Right renal pelvis (tissue), 4 donors: ENCODE measurements around the gene KRTAP4-12. TPM values are rescaled to one million over a fixed set of nuclear protein-coding genes. Genes with fewer than 3 reads are reported as not detected.
"Not testable (repeated sequence)": the region's sequence is repeated elsewhere in the genome, so short reads cannot be mapped to it uniquely, and the experiment has no call there.

Experiments used
- DNase-seq, 4 donors: peaks; one replicate each; pipeline ENCODE4 v3.0.0-alpha.2; 2013; ENCODE audit warnings: low read depth in 4 of 4, low spot score in 3 of 4, missing footprints in 1 of 4
- polyA plus RNA-seq, 4 donors: library from polyadenylated mRNA; unstranded; fragments of 120-200 nt; gene quantifications; one replicate each; pipeline ENCODE4 v1.2.1, GENCODE V29; 2013; ENCODE audit not compliant: insufficient read length in 4 of 4

Gene KRTAP4-12
- polyA plus RNA-seq, 4 donors, result not detected

- DNase-seq, result no peak
Observed at GRCh38 chr17:41098042-41098441, 25.9 kb downstream of the KRTAP4-12 start, which contains the start of gene KRTAP4-8. KRTAP4-8 (minus strand) TSS chr17:41098142; CDS start chr17:41098084, 58 bp downstream.

- no peak for DNase-seq
Observed at GRCh38 chr17:41096055-41096454, 27.9 kb downstream of the KRTAP4-12 start.

GRCh38 chr17:41088760-41089352, 35.1 kb downstream of the KRTAP4-12 start:
- DNase-seq, result not testable (repeated sequence)

- DNase-seq, result not testable (repeated sequence)
Observed at GRCh38 chr17:41084100-41084856, 39.7 kb downstream of the KRTAP4-12 start, which contains the start of gene KRTAP4-7. KRTAP4-7 (plus strand) TSS chr17:41084150; CDS start chr17:41084207, 57 bp downstream.

GRCh38 chr17:41083427-41083826, 40.6 kb downstream of the KRTAP4-12 start:
- DNase-seq, result not testable (repeated sequence)

- DNase-seq, result no peak
Observed at GRCh38 chr17:41082626-41083025, 41.4 kb downstream of the KRTAP4-12 start.

- DNase-seq, result no peak
Observed at GRCh38 chr17:41076788-41077187, 47.2 kb downstream of the KRTAP4-12 start.

- no peak for DNase-seq
Observed at GRCh38 chr17:41073676-41074075, 50.3 kb downstream of the KRTAP4-12 start.

Other genes starting within 250 kb of the KRTAP4-12 start
- gene KRT20, start 238.9 kb downstream of the KRTAP4-12 start, polyA plus RNA-seq, result under 1 TPM in 3 of 4 donors, not detected in 1; 0.08 to 1.00 (median 0.77) TPM
- gene KRT23, start 186.5 kb downstream of the KRTAP4-12 start, polyA plus RNA-seq, result 1 to 10 TPM in 3 of 4 donors, under 1 TPM in 1; 0.66 to 2.4 (median 1.8) TPM
- gene KRT39, start 157.2 kb downstream of the KRTAP4-12 start, polyA plus RNA-seq, result not detected
- under 1 TPM in 1 of 4 donors, not detected in 3; 0.03 TPM for gene KRT40, start 139.9 kb downstream of the KRTAP4-12 start, polyA plus RNA-seq
- not detected for gene KRTAP3-3, start 130.0 kb downstream of the KRTAP4-12 start, polyA plus RNA-seq
- gene KRTAP3-2, start 124.3 kb downstream of the KRTAP4-12 start, polyA plus RNA-seq, result not detected
- not detected for gene KRTAP3-1, start 115.1 kb downstream of the KRTAP4-12 start, polyA plus RNA-seq
- not detected for gene KRTAP1-5, start 97.0 kb downstream of the KRTAP4-12 start, polyA plus RNA-seq
- gene KRTAP1-4, start 94.0 kb downstream of the KRTAP4-12 start, polyA plus RNA-seq, result not detected
- gene KRTAP1-3, start 89.3 kb downstream of the KRTAP4-12 start, polyA plus RNA-seq, result not detected
- not detected for gene KRTAP1-1, start 82.7 kb downstream of the KRTAP4-12 start, polyA plus RNA-seq
- gene KRTAP2-1, start 76.9 kb downstream of the KRTAP4-12 start, polyA plus RNA-seq, result not detected
- gene KRTAP2-2, start 69.0 kb downstream of the KRTAP4-12 start, polyA plus RNA-seq, result not detected
- gene KRTAP2-3, start 64.1 kb downstream of the KRTAP4-12 start, polyA plus RNA-seq, result not detected
- gene KRTAP2-4, start 58.3 kb downstream of the KRTAP4-12 start, polyA plus RNA-seq, result not detected
- gene KRTAP4-7, start 40.0 kb downstream of the KRTAP4-12 start, polyA plus RNA-seq, result not detected
- gene KRTAP4-8, start 26.0 kb downstream of the KRTAP4-12 start, polyA plus RNA-seq, result not detected
- not detected for gene KRTAP4-16, start 22.0 kb downstream of the KRTAP4-12 start, polyA plus RNA-seq
- gene KRTAP4-9, start 18.8 kb downstream of the KRTAP4-12 start, polyA plus RNA-seq, result not detected
- gene KRTAP4-11, start 5.8 kb downstream of the KRTAP4-12 start, polyA plus RNA-seq, result not detected
- not detected for gene KRTAP4-6, start 16.4 kb upstream of the KRTAP4-12 start, polyA plus RNA-seq
- not detected for gene KRTAP4-5, start 25.6 kb upstream of the KRTAP4-12 start, polyA plus RNA-seq
- not detected for gene KRTAP4-4, start 36.6 kb upstream of the KRTAP4-12 start, polyA plus RNA-seq
- not detected for gene KRTAP4-3, start 44.0 kb upstream of the KRTAP4-12 start, polyA plus RNA-seq
- not detected for gene KRTAP4-2, start 54.0 kb upstream of the KRTAP4-12 start, polyA plus RNA-seq
- not detected for gene KRTAP4-1, start 60.7 kb upstream of the KRTAP4-12 start, polyA plus RNA-seq
- gene KRTAP9-1, start 65.7 kb upstream of the KRTAP4-12 start, polyA plus RNA-seq, result not detected
- not detected for gene KRTAP9-2, start 102.5 kb upstream of the KRTAP4-12 start, polyA plus RNA-seq
- gene KRTAP9-3, start 108.3 kb upstream of the KRTAP4-12 start, polyA plus RNA-seq, result not detected
- not detected for gene KRTAP9-8, start 113.8 kb upstream of the KRTAP4-12 start, polyA plus RNA-seq
- not detected for gene KRTAP9-4, start 125.5 kb upstream of the KRTAP4-12 start, polyA plus RNA-seq
- gene KRTAP9-9, start 131.2 kb upstream of the KRTAP4-12 start, polyA plus RNA-seq, result not detected
- gene KRTAP9-6, start 141.2 kb upstream of the KRTAP4-12 start, polyA plus RNA-seq, result under 1 TPM in 1 of 4 donors, not detected in 3; 0.05 TPM
- gene KRTAP9-7, start 151.5 kb upstream of the KRTAP4-12 start, polyA plus RNA-seq, result not detected
- not detected for gene KRTAP29-1, start 178.7 kb upstream of the KRTAP4-12 start, polyA plus RNA-seq
- not detected for gene KRTAP16-1, start 185.1 kb upstream of the KRTAP4-12 start, polyA plus RNA-seq
- not detected for gene KRTAP17-1, start 191.5 kb upstream of the KRTAP4-12 start, polyA plus RNA-seq
- not detected for gene KRT33A, start 226.6 kb upstream of the KRTAP4-12 start, polyA plus RNA-seq
- gene KRT33B, start 245.6 kb upstream of the KRTAP4-12 start, polyA plus RNA-seq, result under 1 TPM in 1 of 4 donors, not detected in 3; 0.03 TPM